G401.6 (cell line): ENCODE measurements around the gene RNF222.
"Not testable (repeated sequence)": the region's sequence is repeated elsewhere in the genome, so short reads cannot be mapped to it uniquely, and the experiment has no call there.

Experiments
- FAIRE-seq: peaks from 2 replicates; lab custom pipeline; 2012; peaks lifted over from hg19 to GRCh38; lab: Jason Lieb, UNC

Gene RNF222

GRCh38 chr17:8410883-8411238 is 13.2 kb upstream of the RNF222 start:
- FAIRE-seq, result no peak

- peak; percentile 97 for FAIRE-seq
Measured at GRCh38 chr17:8409966-8410882, 12.6 kb upstream of the RNF222 start.

GRCh38 chr17:8408371-8408770 is 10.7 kb upstream of the RNF222 start:
- no peak for FAIRE-seq

- no peak for FAIRE-seq
Measured at GRCh38 chr17:8406174-8406573, 8.5 kb upstream of the RNF222 start.

GRCh38 chr17:8405499-8406016 is 7.9 kb upstream of the RNF222 start:
- no peak for FAIRE-seq

GRCh38 chr17:8402921-8403536 is 5.4 kb upstream of the RNF222 start:
- peak; percentile 3 for FAIRE-seq

GRCh38 chr17:8401107-8401506 is 3.5 kb upstream of the RNF222 start:
- FAIRE-seq, result no peak

- FAIRE-seq, result no peak
Measured at GRCh38 chr17:8398980-8399379, 1.4 kb upstream of the RNF222 start.

GRCh38 chr17:8394497-8394896 is 3.1 kb downstream of the RNF222 start:
- not testable (repeated sequence) for FAIRE-seq

- peak; percentile 37 for FAIRE-seq
Measured at GRCh38 chr17:8393470-8394231, 4.0 kb downstream of the RNF222 start.

GRCh38 chr17:8392674-8393469 is 4.8 kb downstream of the RNF222 start:
- no peak for FAIRE-seq

GRCh38 chr17:8392274-8392673 is 5.4 kb downstream of the RNF222 start:
- FAIRE-seq, result no peak

GRCh38 chr17:8391711-8392110 is 5.9 kb downstream of the RNF222 start:
- no peak for FAIRE-seq

GRCh38 chr17:8387914-8388651 is 9.5 kb downstream of the RNF222 start:
- no peak for FAIRE-seq

GRCh38 chr17:8386841-8387240 is 10.8 kb downstream of the RNF222 start:
- no peak for FAIRE-seq

GRCh38 chr17:8384801-8385378 is 12.7 kb downstream of the RNF222 start:
- peak; percentile 90 for FAIRE-seq

GRCh38 chr17:8383143-8383822 is 14.3 kb downstream of the RNF222 start, which contains the start of gene RPL26:
TSS of gene RPL26 (minus strand) at chr17:8383193. CDS start at chr17:8382310, 883 bp downstream.
- FAIRE-seq, result peak; percentile 96

GRCh38 chr17:8382880-8383142 is 14.8 kb downstream of the RNF222 start:
- no peak for FAIRE-seq

- FAIRE-seq, result no peak
Measured at GRCh38 chr17:8382052-8382879, 15.4 kb downstream of the RNF222 start.
